Renal cortical epithelial cell (primary cell): ENCODE measurements around the gene VPS51. TPM values are rescaled to one million over a fixed set of nuclear protein-coding genes. Genes with fewer than 3 reads are reported as not detected.

ENCODE experiments used
- total RNA-seq: library from RNA; depleted of rRNA; stranded (reverse); fragments of >200 nt; gene quantifications from 2 replicates; pipeline ENCODE4 v1.2.3, GENCODE V29; 2014

Gene VPS51
- total RNA-seq, 1 donor from 2014 or later = 180 TPM

Other genes with a start within 250 kb of the VPS51 start
- gene EHD1, start 217.6 kb upstream of the VPS51 start, total RNA-seq = 103 and 181 TPM in 2 replicates
- 16.8 and 28.9 TPM in 2 replicates for gene ATG2A, start 179.0 kb upstream of the VPS51 start, total RNA-seq
- gene PPP2R5B, start 171.5 kb upstream of the VPS51 start, total RNA-seq = 21.7 and 22.9 TPM in 2 replicates
- gene GPHA2, start 160.3 kb upstream of the VPS51 start, total RNA-seq = not detected in 2 replicates
- not detected in 2 replicates for gene MAJIN, start 124.1 kb upstream of the VPS51 start, total RNA-seq
- 1.1 and 1.6 TPM in 2 replicates for gene BATF2, start 99.2 kb upstream of the VPS51 start, total RNA-seq
- gene ARL2, start 82.1 kb upstream of the VPS51 start, total RNA-seq = 87.3 and 107 TPM in 2 replicates
- gene SNX15, start 68.8 kb upstream of the VPS51 start, total RNA-seq = 10.4 and 13.3 TPM in 2 replicates
- gene SAC3D1, start 55.0 kb upstream of the VPS51 start, total RNA-seq = 11.3 and 13.4 TPM in 2 replicates
- gene NAALADL1, start 37.7 kb upstream of the VPS51 start, total RNA-seq = 7.8 and 10.9 TPM in 2 replicates
- 1.1 and 5.9 TPM in 2 replicates for gene CDCA5, start 12.2 kb upstream of the VPS51 start, total RNA-seq
- 23.1 and 30.2 TPM in 2 replicates for gene ZFPL1, start 12.0 kb upstream of the VPS51 start, total RNA-seq
- 38.0 and 41.0 TPM in 2 replicates for gene TM7SF2, start 15.7 kb downstream of the VPS51 start, total RNA-seq
- 8.3 and 14.2 TPM in 2 replicates for gene ZNHIT2, start 21.5 kb downstream of the VPS51 start, total RNA-seq
- 166 and 286 TPM in 2 replicates for gene FAU, start 25.9 kb downstream of the VPS51 start, total RNA-seq
- 55.3 and 97.8 TPM in 2 replicates for gene MRPL49, start 26.1 kb downstream of the VPS51 start, total RNA-seq
- gene SYVN1, start 38.3 kb downstream of the VPS51 start, total RNA-seq = 17.2 and 49.8 TPM in 2 replicates
- not detected in 2 replicates for gene SPDYC, start 74.0 kb downstream of the VPS51 start, total RNA-seq
- gene CAPN1, start 85.7 kb downstream of the VPS51 start, total RNA-seq = 223 and 251 TPM in 2 replicates
- 3.2 and 7.1 TPM in 2 replicates for gene POLA2, start 165.7 kb downstream of the VPS51 start, total RNA-seq
- gene CDC42EP2, start 218.7 kb downstream of the VPS51 start, total RNA-seq = 10.9 and 14.1 TPM in 2 replicates
- 23.1 and 47.2 TPM in 2 replicates for gene DPF2, start 237.6 kb downstream of the VPS51 start, total RNA-seq